Muscle of arm (tissue), 14 donors: ENCODE data around the gene MSL3. TPM values are rescaled to one million over a fixed set of nuclear protein-coding genes. Genes with fewer than 3 reads are reported as not detected.

Source experiments
- DNase-seq: peaks from one replicate; pipeline ENCODE4 v3.0.0-alpha.2; 2013
- long read RNA-seq, 11 donors: transcript quantifications; one replicate each; lab custom pipeline, GENCODE V29; 2026
- polyA plus RNA-seq, 12 donors: library from polyadenylated mRNA; unstranded; fragments of 120-200 nt; gene quantifications; one replicate each; pipeline ENCODE4 v1.2.1, GENCODE V29; 2013; ENCODE audit not compliant: insufficient read length in 12 of 12

MSL3 gene
- polyA plus RNA-seq = 10 to 100 TPM in 11 of 12 donors, not detected in 1; 20.4 to 46.9 (median 27.2) TPM
- long read RNA-seq, donor 1, partial matches to known transcripts = 21 of 24 reads
- long read RNA-seq, donor 1, other reads (novel, unspliced or antisense) = 0 of 24 reads
- long read RNA-seq, donor 2, full-length matches to known transcripts = 9 of 22 reads
- long read RNA-seq, donor 2, partial matches to known transcripts = 13 of 22 reads
- long read RNA-seq, donor 2, other reads (novel, unspliced or antisense) = 0 of 22 reads
- long read RNA-seq, donor 3, partial matches to known transcripts = 7 of 10 reads
- long read RNA-seq, donor 3, other reads (novel, unspliced or antisense) = 0 of 10 reads
- long read RNA-seq, donor 4, partial matches to known transcripts = 8 of 15 reads
- long read RNA-seq, donor 4, other reads (novel, unspliced or antisense) = 0 of 15 reads
- long read RNA-seq, donor 5, full-length matches to known transcripts = 19 of 35 reads
- long read RNA-seq, donor 5, partial matches to known transcripts = 16 of 35 reads
- long read RNA-seq, donor 5, other reads (novel, unspliced or antisense) = 0 of 35 reads
- long read RNA-seq, donor 6, full-length matches to known transcripts = 5 of 5 reads
- long read RNA-seq, donor 6, partial matches to known transcripts = 0 of 5 reads
- long read RNA-seq, donor 6, other reads (novel, unspliced or antisense) = 0 of 5 reads
- long read RNA-seq, donor 7, full-length matches to known transcripts = 2 of 2 reads
- long read RNA-seq, donor 7, partial matches to known transcripts = 0 of 2 reads
- long read RNA-seq, donor 7, other reads (novel, unspliced or antisense) = 0 of 2 reads
- long read RNA-seq, donor 8, full-length matches to known transcripts = 10 of 16 reads
- long read RNA-seq, donor 8, partial matches to known transcripts = 6 of 16 reads
- long read RNA-seq, donor 8, other reads (novel, unspliced or antisense) = 0 of 16 reads
- long read RNA-seq, donor 9, partial matches to known transcripts = 0 of 7 reads
- long read RNA-seq, donor 9, other reads (novel, unspliced or antisense) = 0 of 7 reads
- long read RNA-seq, donor 10, full-length matches to known transcripts = 9 of 18 reads
- long read RNA-seq, donor 10, partial matches to known transcripts = 9 of 18 reads
- long read RNA-seq, donor 10, other reads (novel, unspliced or antisense) = 0 of 18 reads
- long read RNA-seq, donor 11, full-length matches to known transcripts = 10 of 25 reads
- long read RNA-seq, donor 11, partial matches to known transcripts = 15 of 25 reads
- long read RNA-seq, donor 11, other reads (novel, unspliced or antisense) = 0 of 25 reads

GRCh38 chrX:11757719-11758399 lies at the start of gene MSL3:
TSS of gene MSL3 (plus strand) at chrX:11758237. CDS start at chrX:11758264, 27 bp downstream.
- DNase-seq = peak; percentile 22

- DNase-seq = no peak
Observed at GRCh38 chrX:11722304-11722703, 35.7 kb upstream of the MSL3 start.

GRCh38 chrX:11724122-11725017 lies 33.7 kb upstream of the MSL3 start:
- peak; percentile 17 for DNase-seq

- DNase-seq = no peak
Observed at GRCh38 chrX:11725631-11726442, 32.2 kb upstream of the MSL3 start.

- DNase-seq = no peak
Observed at GRCh38 chrX:11728556-11728955, 29.5 kb upstream of the MSL3 start.

GRCh38 chrX:11733614-11734013 lies 24.4 kb upstream of the MSL3 start:
- no peak for DNase-seq

GRCh38 chrX:11739776-11740175 lies 18.3 kb upstream of the MSL3 start:
- DNase-seq = no peak

- DNase-seq = no peak
Observed at GRCh38 chrX:11740794-11741193, 17.2 kb upstream of the MSL3 start.

- DNase-seq = no peak
Observed at GRCh38 chrX:11741574-11741973, 16.5 kb upstream of the MSL3 start.

- DNase-seq = no peak
Observed at GRCh38 chrX:11745881-11746280, 12.2 kb upstream of the MSL3 start.

- DNase-seq = no peak
Observed at GRCh38 chrX:11750046-11750445, 8.0 kb upstream of the MSL3 start.

GRCh38 chrX:11750694-11751093 lies 7.3 kb upstream of the MSL3 start:
- DNase-seq = no peak

- DNase-seq = no peak
Observed at GRCh38 chrX:11751261-11751660, 6.8 kb upstream of the MSL3 start.

GRCh38 chrX:11753668-11754067 lies 4.4 kb upstream of the MSL3 start:
- no peak for DNase-seq

GRCh38 chrX:11754958-11755645 lies 2.9 kb upstream of the MSL3 start:
- DNase-seq = no peak

GRCh38 chrX:11755724-11756123 lies 2.3 kb upstream of the MSL3 start:
- no peak for DNase-seq

GRCh38 chrX:11756354-11757318 lies 1.4 kb upstream of the MSL3 start:
- no peak for DNase-seq

GRCh38 chrX:11757397-11757718 lies 679 bp upstream of the MSL3 start:
- no peak for DNase-seq
